Suppressor macrophage treated with lipopolysaccharide for 4 hours (primary cell): ENCODE data around the gene ARIH2.

Experiments used
- DNase-seq: peaks from one replicate; pipeline ENCODE4 v3.0.0-alpha.2; 2020

Gene ARIH2

DNA sequence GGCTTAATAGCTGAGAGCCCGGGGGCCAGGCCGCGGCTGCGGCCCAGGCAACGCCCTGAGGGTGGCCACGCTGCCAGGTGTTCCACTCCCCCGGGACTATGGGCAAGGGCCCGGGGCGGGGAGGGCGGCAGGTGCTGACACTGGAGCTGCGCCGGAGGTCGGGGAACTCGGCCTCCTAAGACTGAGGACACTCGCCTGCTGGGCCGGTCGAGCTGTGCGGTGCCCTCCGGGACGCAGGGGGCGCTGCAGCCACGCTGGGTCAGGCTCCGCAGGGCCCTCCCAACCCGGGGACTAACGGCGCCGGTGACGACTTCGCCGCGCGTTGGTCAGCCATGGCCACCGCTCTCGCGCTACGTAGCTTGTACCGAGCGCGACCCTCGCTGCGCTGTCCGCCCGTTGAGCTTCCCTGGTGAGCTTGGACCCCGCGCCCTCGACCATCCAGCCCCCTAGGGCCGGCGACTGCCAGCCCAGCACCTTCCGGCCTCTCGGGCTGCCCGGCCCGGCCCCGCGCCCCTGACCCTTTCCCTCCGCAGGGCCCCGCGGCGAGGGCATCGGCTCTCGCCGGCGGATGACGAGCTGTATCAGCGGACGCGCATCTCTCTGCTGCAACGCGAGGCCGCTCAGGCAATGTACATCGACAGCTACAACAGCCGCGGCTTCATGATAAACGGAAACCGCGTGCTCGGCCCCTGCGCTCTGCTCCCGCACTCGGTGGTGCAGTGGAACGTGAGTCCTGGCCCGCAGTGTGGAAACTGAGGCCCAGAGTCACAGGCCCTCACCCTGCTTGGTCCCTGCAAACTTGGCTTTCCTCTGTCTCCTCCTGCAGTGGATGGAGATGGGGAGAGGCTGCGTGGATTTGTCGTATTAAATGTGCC lies 103.4 kb downstream of the ARIH2 start, which contains the start of gene NDUFAF3:
TSS of gene NDUFAF3 (plus strand) at position 309 of the 875 bp plus-strand sequence. CDS start at position 333, 24 bp downstream.
- DNase-seq: peak; percentile 97

DNA sequence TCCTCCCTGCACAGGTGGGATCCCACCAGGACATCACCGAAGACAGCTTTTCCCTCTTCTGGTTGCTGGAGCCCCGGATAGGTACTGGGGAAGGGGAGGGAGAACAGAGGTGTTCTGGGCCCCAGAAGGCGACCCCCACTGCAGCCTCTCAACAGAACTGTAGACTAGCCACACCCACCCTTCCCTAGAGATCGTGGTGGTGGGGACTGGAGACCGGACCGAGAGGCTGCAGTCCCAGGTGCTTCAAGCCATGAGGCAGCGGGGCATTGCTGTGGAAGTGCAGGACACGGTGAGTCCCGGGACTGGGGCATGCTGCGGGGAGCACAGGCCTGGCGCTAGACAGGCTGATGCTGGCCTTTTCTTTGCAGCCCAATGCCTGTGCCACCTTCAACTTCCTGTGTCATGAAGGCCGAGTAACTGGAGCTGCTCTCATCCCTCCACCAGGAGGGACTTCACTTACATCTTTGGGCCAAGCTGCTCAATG lies 104.1 kb downstream of the ARIH2 start:
- DNase-seq: no peak

DNA sequence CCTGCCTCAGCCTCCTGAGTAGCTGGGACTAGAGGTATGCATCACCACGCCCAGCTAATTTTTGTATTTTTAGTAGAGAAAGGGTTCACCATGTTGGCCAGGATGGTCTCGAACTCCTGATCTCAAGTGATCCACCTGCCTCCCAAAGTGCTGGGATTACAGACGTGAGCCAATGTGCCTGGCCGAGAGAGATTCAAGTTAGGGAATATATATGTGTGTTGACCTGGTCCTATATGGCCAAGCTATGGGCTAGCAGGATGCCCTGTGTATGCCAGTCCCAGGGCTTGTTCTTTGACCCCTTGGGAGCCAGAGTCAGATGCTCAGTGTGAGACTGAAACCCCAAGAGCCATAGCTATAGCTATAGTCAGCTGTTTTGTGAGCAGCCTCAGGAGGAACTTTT lies 105.1 kb downstream of the ARIH2 start:
- DNase-seq: no peak

DNA sequence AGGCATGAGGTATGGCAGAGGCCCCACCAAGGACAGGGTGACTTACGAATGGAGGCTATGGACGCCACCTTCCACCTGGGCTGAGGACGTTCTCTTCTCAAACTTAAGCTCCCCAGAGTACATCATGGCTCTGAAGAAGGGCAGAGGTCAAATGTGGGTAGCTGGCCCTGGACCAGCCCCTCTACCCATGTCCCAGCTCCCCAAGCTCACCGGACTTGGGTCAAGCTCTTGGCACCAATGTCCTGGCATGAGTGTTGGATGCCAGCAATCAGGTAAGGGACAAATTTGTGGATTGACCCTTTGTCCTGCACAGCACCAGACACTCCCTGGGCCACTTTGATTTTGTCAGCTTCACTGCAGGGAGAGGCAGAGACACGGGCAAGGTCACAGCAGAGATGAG lies 105.8 kb downstream of the ARIH2 start:
- no peak for DNase-seq

DNA sequence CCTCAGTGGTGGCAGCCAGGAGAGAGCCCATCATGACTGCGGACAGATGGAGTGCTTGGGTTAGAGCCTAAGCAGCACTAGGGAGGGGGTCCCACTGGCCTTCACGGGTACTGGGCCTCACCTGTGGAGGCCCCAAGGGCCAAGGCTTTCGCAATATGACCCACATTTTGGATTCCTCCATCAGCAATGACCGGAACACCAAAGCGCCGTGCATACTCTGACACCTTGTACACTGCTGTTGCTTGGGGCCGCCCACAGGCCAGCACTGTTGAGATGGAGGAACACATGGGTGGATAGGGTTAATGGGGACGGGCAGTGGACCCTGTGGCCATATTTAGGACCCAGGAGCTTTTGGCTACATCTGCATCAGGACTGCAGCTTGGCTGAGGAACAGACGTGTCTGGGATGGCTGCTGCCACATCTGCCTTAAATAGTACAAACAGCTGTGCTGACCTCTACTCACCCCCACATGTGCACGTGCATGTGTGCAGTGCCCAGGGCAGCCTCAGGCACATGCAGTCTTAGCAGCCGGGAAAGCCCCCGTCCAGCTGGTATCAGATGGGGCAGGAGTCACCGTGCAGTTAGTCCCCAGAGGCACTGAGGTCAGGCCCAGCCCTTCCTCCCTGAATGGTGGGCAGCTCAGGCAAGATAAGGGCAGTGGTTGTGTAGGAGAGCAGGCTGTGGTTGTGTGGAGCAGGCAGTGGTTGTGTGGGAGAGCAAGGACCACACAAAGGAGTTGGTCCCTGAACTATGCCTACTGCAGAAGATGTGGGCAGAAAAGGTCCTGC lies 106.6 kb downstream of the ARIH2 start:
- DNase-seq: no peak

DNA sequence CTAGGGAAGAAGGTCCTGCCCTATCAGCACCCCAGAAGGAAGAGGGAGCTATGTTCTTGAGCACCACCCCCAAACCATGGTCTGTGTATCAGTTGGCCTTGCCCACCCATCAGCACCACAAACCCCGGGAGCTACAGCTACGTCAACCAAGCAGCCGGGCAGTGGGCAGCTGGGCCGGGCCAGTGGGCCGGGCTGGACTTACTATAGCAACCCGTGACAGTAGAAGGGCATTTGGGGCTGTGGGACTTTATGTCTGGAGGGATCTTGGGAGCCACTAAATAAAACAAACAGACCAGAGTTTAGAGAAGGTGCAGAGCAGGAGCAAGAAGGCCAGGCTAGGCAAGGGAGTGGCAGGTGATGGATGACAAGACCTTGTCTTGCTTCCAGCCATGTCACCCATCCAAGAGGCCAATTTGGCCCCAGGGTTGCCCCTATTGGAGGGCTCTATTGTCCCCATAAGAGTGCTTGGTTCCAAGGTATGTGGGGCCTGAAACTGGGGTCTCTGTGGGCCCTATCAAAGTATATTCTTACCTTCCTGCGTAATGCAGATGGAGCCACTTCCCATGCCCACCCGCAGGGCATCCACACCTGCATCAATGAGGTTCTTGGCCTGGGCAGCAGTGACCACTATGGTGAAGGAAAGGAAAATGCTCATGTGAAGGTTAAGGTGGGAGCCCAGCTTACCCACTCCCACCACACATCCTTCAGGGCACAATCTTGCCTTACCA lies 107.3 kb downstream of the ARIH2 start:
- DNase-seq: no peak

DNA sequence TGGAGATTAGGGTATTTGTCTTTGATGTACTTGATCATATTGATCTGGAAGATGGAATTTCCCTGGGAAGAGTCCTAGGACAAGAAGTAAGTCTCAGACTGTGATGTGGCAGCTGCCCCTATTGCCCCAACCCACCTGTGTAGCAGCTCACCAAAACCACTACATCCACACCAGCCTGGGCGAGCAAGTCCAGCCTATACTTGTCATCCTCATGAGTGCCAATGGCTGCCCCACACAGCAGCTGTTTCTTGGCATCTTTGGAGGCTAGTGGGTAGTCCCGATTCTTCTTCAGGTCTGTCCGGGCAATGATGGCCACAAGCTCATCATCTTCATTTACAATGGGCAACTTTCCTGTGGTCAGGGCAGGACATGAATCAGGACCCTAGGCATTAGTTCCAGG lies 107.9 kb downstream of the ARIH2 start:
- DNase-seq: no peak

DNA sequence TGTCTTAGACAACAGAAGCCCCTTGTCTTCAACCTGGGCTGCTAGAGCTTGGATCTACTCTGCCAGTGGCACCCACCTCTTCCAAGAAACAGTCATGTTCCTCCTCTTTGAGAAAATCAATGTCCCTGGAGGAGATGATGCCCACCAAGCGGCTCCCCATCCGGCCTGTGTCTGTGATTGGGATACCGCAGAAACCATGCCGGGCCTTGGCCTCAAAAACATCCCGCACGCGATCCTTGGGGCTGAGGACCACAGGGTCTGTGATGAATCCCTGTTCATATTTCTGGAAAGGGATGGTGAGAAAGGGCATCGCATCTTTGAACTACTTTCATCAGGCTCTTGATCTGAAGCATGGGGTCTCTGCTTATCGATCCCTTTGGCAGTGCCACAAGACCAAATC lies 109.0 kb downstream of the ARIH2 start:
- DNase-seq: no peak

DNA sequence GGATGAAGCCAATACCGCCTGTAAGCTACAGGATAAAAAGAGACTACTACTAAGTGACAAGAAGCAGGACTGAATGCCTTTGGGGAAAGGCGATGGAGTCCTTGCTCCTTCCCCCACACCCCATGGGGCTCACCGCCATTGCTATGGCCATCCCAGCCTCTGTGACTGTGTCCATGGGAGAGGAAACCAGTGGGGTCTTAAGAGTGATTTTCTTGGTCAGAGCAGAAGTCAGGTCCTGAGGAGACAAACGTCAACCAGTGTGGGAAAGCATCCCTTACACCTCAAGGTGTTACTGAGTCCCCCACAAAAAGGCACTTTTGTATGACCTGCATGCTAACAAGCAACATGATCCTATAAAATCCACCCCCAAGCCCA lies 109.6 kb downstream of the ARIH2 start:
- DNase-seq: no peak

DNA sequence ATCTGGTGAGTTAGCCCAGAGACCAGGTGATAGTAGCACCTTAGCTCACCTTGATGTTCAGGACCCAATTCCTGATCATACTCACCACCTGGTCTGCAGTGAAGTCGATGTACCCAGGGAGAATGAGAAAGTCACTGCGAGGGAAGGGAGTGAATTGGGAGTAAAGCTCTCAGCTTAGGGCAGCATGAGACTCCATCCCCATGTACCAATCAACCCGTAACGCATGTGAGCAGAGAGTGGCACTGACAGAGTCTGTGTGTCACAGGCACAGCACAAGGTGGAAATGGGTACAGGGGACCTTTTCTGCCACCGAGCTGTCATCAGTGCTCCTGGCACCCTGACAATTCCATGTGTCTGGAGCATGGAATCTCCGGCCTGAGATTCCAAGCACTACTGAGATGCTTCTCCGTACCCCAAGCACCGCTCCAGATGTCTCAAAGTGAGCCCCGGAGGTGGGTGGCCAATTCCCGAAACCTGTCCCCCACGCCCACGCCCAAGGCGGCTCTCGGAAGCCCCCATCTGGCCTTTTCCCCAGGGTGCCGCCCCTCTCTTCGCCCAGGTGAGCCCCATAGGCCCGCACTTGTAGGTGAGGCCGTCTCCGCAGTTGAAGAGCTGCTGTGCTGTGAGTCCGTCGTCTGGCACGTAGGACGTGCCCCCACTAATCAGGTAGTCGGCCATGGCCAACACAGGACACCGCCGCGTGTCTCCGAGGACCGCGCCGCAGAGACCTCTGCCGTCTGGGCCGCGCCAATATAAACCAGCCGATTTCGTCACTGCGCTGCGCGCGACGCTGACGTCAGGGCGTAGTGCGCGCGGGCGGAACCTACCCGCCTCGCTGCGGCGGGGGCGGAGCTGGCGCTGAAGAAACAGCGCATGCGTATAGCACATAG lies 110.3 kb downstream of the ARIH2 start, which contains the start of gene IMPDH2:
TSS of gene IMPDH2 (minus strand) at position 726 of the 890 bp plus-strand sequence. CDS start at position 678, 48 bp downstream.
- DNase-seq: peak; percentile 98

DNA sequence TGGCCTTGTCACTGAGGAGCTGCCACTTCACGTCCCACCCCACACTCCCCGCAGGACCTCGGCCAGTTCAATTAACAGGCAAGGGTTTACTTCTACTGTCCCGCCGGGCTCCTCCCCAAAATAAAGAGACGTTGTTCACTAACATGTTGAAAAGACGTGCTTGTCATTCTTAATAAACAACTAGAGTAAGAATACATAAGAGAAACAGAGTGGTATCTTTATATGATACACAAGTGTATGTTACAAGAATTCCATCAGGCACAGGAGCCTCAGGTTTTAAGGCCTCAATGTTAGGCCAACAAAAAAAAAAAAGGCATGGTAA lies 110.9 kb downstream of the ARIH2 start:
- no peak for DNase-seq

DNA sequence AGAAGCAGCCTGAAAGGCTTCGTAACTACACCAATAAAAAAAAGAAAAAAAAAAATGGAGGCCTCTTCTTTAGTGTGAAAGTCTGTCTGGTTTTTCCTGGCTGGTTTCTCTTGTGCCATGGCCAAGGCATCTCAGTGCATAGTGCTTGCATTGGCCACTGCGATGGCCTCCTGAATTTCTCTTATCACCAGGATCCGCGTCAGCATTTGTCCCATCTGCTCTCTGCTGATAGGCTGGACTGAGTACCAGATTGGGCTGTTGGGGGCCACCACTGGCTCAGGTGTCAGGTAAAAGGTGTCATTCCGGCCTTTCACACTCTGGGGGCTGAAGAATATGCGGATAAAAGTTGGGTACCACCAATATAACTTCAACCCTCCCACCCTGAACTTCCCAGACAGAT lies 111.7 kb downstream of the ARIH2 start:
- DNase-seq: no peak

DNA sequence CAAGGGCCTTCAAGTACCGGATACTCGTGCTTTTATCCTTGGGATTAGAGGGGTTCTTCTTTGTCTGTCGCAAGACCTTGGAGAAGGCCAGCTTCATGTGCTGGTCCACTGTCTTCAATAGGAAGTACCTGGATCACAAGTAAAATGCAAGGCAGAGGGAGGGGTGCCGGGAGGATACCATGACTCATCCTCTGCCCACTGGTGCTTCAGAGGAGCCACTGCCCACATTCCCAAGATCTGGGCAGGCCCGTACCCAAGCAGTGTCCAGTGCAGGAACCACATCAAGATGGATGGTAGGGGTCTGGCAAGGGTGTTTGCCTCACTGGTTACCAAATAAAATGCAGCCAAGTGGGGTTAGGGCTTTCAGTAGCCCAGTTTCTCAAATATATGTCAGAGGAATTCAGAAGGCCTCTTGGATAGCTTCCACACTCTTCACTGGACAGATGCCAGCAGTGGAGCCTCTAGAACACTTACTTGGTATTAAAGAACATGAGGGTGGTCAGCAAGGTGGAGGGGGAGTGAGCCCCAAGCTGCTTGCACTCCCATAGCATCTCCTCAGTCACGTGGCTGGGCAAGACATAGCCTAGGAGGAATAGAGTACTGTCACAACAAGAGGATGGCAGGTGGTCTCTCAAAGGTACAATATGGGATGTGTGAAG lies 114.1 kb downstream of the ARIH2 start:
- no peak for DNase-seq

DNA sequence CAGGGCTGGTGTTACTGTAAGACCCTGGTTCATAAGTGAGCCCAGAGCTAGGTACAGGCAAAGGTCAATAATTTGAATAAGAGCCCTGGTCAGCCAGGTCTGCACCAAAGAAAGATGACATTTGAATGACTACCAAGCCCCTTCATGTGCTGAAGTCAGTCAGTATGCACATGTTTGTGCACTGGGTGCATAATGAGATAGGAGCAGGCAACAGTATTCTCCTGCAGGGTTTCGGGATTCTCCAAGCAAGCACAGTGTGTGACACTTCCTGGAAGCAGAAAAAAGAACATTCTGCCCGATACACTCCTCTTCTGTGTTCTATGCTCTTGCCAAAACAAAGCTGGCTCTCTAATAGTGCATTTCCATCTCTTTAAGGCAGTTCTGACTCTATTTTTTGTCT lies 116.0 kb downstream of the ARIH2 start:
- DNase-seq: no peak

DNA sequence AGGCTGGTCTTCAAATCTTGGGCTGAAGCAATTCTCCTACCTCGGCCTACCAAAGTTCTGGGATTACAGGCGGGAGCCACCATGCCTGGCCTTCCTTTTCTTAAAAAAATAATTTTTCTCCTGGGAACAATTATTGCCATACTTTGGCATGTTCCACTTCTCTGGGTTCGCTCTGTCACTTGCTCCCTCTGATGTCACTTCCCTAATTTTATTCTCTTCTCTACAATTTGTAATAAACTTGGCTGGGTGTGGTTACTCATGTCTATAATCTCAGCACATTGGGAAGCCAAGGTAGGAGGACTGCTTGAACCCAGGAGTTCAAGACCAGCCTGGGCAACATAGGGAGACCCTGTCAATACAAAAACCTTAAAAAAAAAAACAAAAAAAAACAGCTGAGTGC lies 116.6 kb downstream of the ARIH2 start:
- peak; percentile 55 for DNase-seq
